Mesendoderm (in vitro differentiated cells): ENCODE data around the gene KIAA0825.

Experiments
- DNase-seq: peaks from one replicate; pipeline ENCODE4 v3.0.0; 2013
- H2AK5ac ChIP-seq: 2 replicates; pipeline ENCODE4 v1.6.1; 2013; ENCODE audit warnings: low read length, inconsistent platforms
- H2BK120ac ChIP-seq: 2 replicates; pipeline ENCODE4 v1.6.1; 2013; ENCODE audit warnings: low read depth, mild to moderate bottlenecking, low read length, moderate library complexity, mixed read lengths
- H2BK15ac ChIP-seq: replicated peaks from 2 replicates; pipeline ENCODE4 v1.6.1; 2013; ENCODE audit warnings: low read depth, mild to moderate bottlenecking, moderate library complexity
- H2BK5ac ChIP-seq: 2 replicates; pipeline ENCODE4 v1.6.1; 2013; ENCODE audit warnings: low read length, inconsistent platforms
- H3K18ac ChIP-seq: 2 replicates; pipeline ENCODE4 v1.6.1; 2013; ENCODE audit warnings: mild to moderate bottlenecking, low read length, mixed read lengths
- H3K23ac ChIP-seq: one replicate; pipeline ENCODE4 v1.6.1; 2013; ENCODE audit warnings: low read length
- H3K27ac ChIP-seq: 2 replicates; pipeline ENCODE4 v1.5.1; 2013; ENCODE audit warnings: low read depth, mild to moderate bottlenecking, inconsistent platforms, low read length, moderate library complexity
- H3K27me3 ChIP-seq: 2 replicates; pipeline ENCODE4 v1.6.1; 2013; ENCODE audit warnings: low read length, control low read depth, mild to moderate bottlenecking, inconsistent platforms; ENCODE audit not compliant: insufficient read depth, poor library complexity
- H3K36me3 ChIP-seq: 2 replicates; pipeline ENCODE4 v1.6.1; 2013; ENCODE audit warnings: low read length, inconsistent platforms; ENCODE audit not compliant: control insufficient read depth, insufficient read depth
- H3K4ac ChIP-seq: one replicate; pipeline ENCODE4 v1.6.1; 2013; ENCODE audit warnings: low read depth, mild to moderate bottlenecking, low read length, moderate library complexity
- H3K4me1 ChIP-seq: 2 replicates; pipeline ENCODE4 v1.6.1; 2013; ENCODE audit warnings: low read depth, low read length, inconsistent platforms; ENCODE audit not compliant: control insufficient read depth
- H3K4me2 ChIP-seq: 2 replicates; pipeline ENCODE4 v1.6.1; 2013; ENCODE audit warnings: low read length
- H3K4me3 ChIP-seq: 2 replicates; pipeline ENCODE4 v1.5.1; 2013; ENCODE audit warnings: mild to moderate bottlenecking, low read length
- H3K56ac ChIP-seq: one replicate; pipeline ENCODE4 v1.6.1; 2013; ENCODE audit warnings: low read length
- H3K79me1 ChIP-seq: 2 replicates; pipeline ENCODE4 v1.6.1; 2013; ENCODE audit warnings: low read length, inconsistent platforms
- H3K79me2 ChIP-seq: 2 replicates; pipeline ENCODE4 v1.6.1; 2013; ENCODE audit warnings: mild to moderate bottlenecking, low read length; ENCODE audit not compliant: control insufficient read depth, insufficient read depth
- H3K9ac ChIP-seq: 2 replicates; pipeline ENCODE4 v1.6.1; 2013; ENCODE audit warnings: low read length, inconsistent platforms
- H4K5ac ChIP-seq: one replicate; pipeline ENCODE4 v1.6.1; 2013; ENCODE audit warnings: low read length
- H4K8ac ChIP-seq: one replicate; pipeline ENCODE4 v1.6.1; 2013; ENCODE audit warnings: low read depth, mild to moderate bottlenecking, control low read depth, low read length, moderate library complexity
- WGBS: extraction: QIAGEN DNeasy Blood & Tissue Kit; methylation state at CpG from one replicate; pipeline ENCODE4 v1.1.7; 2013; ENCODE audit warnings: low lambda C conversion rate, missing lambda C conversion rate; ENCODE audit not compliant: insufficient coverage; ENCODE audit errors: extremely low coverage; 5-methylcytosine and 5-hydroxymethylcytosine counted together

Gene KIAA0825

GRCh38 chr5:94649874-94650273, 31.5 kb upstream of the KIAA0825 start:
- Histone ChIP-seq H4K5ac (no peak overlapping the region), H2BK120ac (no peak overlapping the region), H4K8ac (no peak overlapping the region), H3K9ac (no peak overlapping the region), H3K27me3 (no peaks in the 10 kb centered on the region), H3K4ac (no peak overlapping the region), H3K4me1 (no peaks in the 10 kb centered on the region), H2AK5ac (no peak overlapping the region), H3K23ac (no peak overlapping the region), H3K79me2 (no peaks in the 10 kb centered on the region), H3K27ac (no peak overlapping the region), H3K36me3 (no peaks in the 10 kb centered on the region), H2BK5ac (no peak overlapping the region), H3K18ac (no peak overlapping the region), H3K56ac (no peak overlapping the region), H3K4me2 (no peak overlapping the region), H3K4me3 (no peak overlapping the region), H2BK15ac (no peak overlapping the region), H3K79me1 (no peaks in the 10 kb centered on the region)
- WGBS: no CpG with 5 or more reads among the region's 1 CpG
- no peak for DNase-seq

GRCh38 chr5:94646758-94647157, 28.4 kb upstream of the KIAA0825 start:
- Histone ChIP-seq H4K5ac (no peak overlapping the region), H3K23ac (no peak overlapping the region), H3K79me1 (peaks cover 2% of the 10 kb centered on the region), H2AK5ac (no peak overlapping the region), H3K4me1 (no peaks in the 10 kb centered on the region), H3K4me3 (no peak overlapping the region), H3K4me2 (no peak overlapping the region), H2BK120ac (no peak overlapping the region), H4K8ac (no peak overlapping the region), H3K18ac (no peak overlapping the region), H3K27ac (no peak overlapping the region), H3K9ac (no peak overlapping the region), H3K27me3 (no peaks in the 10 kb centered on the region), H2BK5ac (no peak overlapping the region), H3K4ac (no peak overlapping the region), H3K56ac (no peak overlapping the region), H2BK15ac (no peak overlapping the region), H3K79me2 (no peaks in the 10 kb centered on the region), H3K36me3 (no peaks in the 10 kb centered on the region)
- DNase-seq: no peak

- peaks cover 3% of the 10 kb centered on the region for H3K79me1 ChIP-seq
- no peak overlapping the region for H2AK5ac ChIP-seq
- H3K4me3 ChIP-seq: no peak overlapping the region
- no peaks in the 10 kb centered on the region for H3K4me1 ChIP-seq
- H4K5ac ChIP-seq: no peak overlapping the region
- no peak overlapping the region for H4K8ac ChIP-seq
- no peak overlapping the region for H3K18ac ChIP-seq
- no peak overlapping the region for H3K23ac ChIP-seq
- H3K36me3 ChIP-seq: no peaks in the 10 kb centered on the region
- H3K27ac ChIP-seq: no peak overlapping the region
- H3K4ac ChIP-seq: no peak overlapping the region
- H3K79me2 ChIP-seq: no peaks in the 10 kb centered on the region
- H2BK120ac ChIP-seq: no peak overlapping the region
- no peak for DNase-seq
- no peaks in the 10 kb centered on the region for H3K27me3 ChIP-seq
- H3K4me2 ChIP-seq: no peak overlapping the region
- H3K9ac ChIP-seq: no peak overlapping the region
- H2BK5ac ChIP-seq: no peak overlapping the region
- no CpG with 5 or more reads among the region's 3 CpGs for WGBS
- H3K56ac ChIP-seq: no peak overlapping the region
- H2BK15ac ChIP-seq: no peak overlapping the region
These were observed 26.6 kb upstream of the KIAA0825 start for GRCh38 chr5:94645053-94645452.

GRCh38 chr5:94640176-94640575, 21.8 kb upstream of the KIAA0825 start:
- Histone ChIP-seq H3K56ac (no peak overlapping the region), H3K4me1 (no peaks in the 10 kb centered on the region), H2BK15ac (no peak overlapping the region), H3K27me3 (no peaks in the 10 kb centered on the region), H4K5ac (no peak overlapping the region), H2AK5ac (no peak overlapping the region), H3K9ac (no peak overlapping the region), H3K4me3 (no peak overlapping the region), H3K23ac (no peak overlapping the region), H3K79me2 (peaks cover 16% of the 10 kb centered on the region), H3K18ac (no peak overlapping the region), H3K4ac (no peak overlapping the region), H3K79me1 (peaks cover 10% of the 10 kb centered on the region), H3K4me2 (no peak overlapping the region), H2BK120ac (no peak overlapping the region), H2BK5ac (no peak overlapping the region), H3K27ac (no peak overlapping the region), H4K8ac (no peak overlapping the region), H3K36me3 (no peaks in the 10 kb centered on the region)
- DNase-seq: no peak
- WGBS: 100% methylated on average over 1 of the region's 3 CpGs

GRCh38 chr5:94632024-94632423, 13.6 kb upstream of the KIAA0825 start:
- H4K8ac ChIP-seq: no peak overlapping the region
- H2BK5ac ChIP-seq: no peak overlapping the region
- H3K4me1 ChIP-seq: no peaks in the 10 kb centered on the region

GRCh38 chr5:94627191-94627590, 8.8 kb upstream of the KIAA0825 start:
- Histone ChIP-seq H2BK120ac (no peak overlapping the region), H3K23ac (no peak overlapping the region), H3K36me3 (no peaks in the 10 kb centered on the region), H3K56ac (no peak overlapping the region), H2BK5ac (no peak overlapping the region), H2BK15ac (no peak overlapping the region), H3K4me2 (no peak overlapping the region), H3K79me1 (peaks cover 2% of the 10 kb centered on the region), H4K5ac (no peak overlapping the region), H3K27me3 (no peaks in the 10 kb centered on the region), H3K27ac (no peak overlapping the region), H3K4me1 (no peaks in the 10 kb centered on the region), H2AK5ac (no peak overlapping the region), H3K4me3 (no peak overlapping the region), H3K4ac (no peak overlapping the region), H3K79me2 (no peaks in the 10 kb centered on the region), H4K8ac (no peak overlapping the region), H3K9ac (no peak overlapping the region), H3K18ac (no peak overlapping the region)
- no CpG with 5 or more reads among the region's 1 CpG for WGBS
- no peak for DNase-seq

More at GRCh38 chr5:94632024-94632423, 13.6 kb upstream of the KIAA0825 start:
- no peak overlapping the region for H3K27ac ChIP-seq
- H3K79me2 ChIP-seq: peaks cover 6% of the 10 kb centered on the region
- DNase-seq: no peak
- no peak overlapping the region for H3K4me3 ChIP-seq
- no peak overlapping the region for H3K4me2 ChIP-seq
- no peak overlapping the region for H2AK5ac ChIP-seq
- H3K56ac ChIP-seq: no peak overlapping the region
- no peak overlapping the region for H3K9ac ChIP-seq
- H3K4ac ChIP-seq: no peak overlapping the region
- no peak overlapping the region for H3K18ac ChIP-seq
- H3K23ac ChIP-seq: no peak overlapping the region
- no peak overlapping the region for H4K5ac ChIP-seq
- H2BK120ac ChIP-seq: no peak overlapping the region
- no peaks in the 10 kb centered on the region for H3K36me3 ChIP-seq
- H2BK15ac ChIP-seq: no peak overlapping the region
- no CpG with 5 or more reads among the region's 2 CpGs for WGBS
- no peaks in the 10 kb centered on the region for H3K27me3 ChIP-seq
- peaks cover 3% of the 10 kb centered on the region for H3K79me1 ChIP-seq
